SU-DHL-6 (cell line): ENCODE measurements around the gene SHTN1.

Source experiments
- CTCF ChIP-seq: fragments of 200-600 bp; sonication (generic); IDR thresholded peaks from one replicate; pipeline ENCODE4 v1.5.1; 2017; ENCODE audit warnings: antibody characterized with exemption, mild to moderate bottlenecking, low read length, moderate library complexity; ENCODE audit not compliant: insufficient read depth, poor library complexity, severe bottlenecking
- EZH2phosphoT487 ChIP-seq: fragments of 200-600 bp; sonication (generic), shearing (Covaris generic); conservative IDR thresholded peaks from 2 replicates; pipeline ENCODE4 v1.6.1; 2018; ENCODE audit warnings: mild to moderate bottlenecking, antibody characterized with exemption, low read length, moderate library complexity, mixed read lengths

GRCh38 chr10:116909307-116909706, 95.7 kb downstream of the SHTN1 start:
- TF ChIP-seq CTCF (no peak), EZH2phosphoT487 (no peak)
